ENCODE data around the gene NEUROG2. TPM values are rescaled to one million over a fixed set of nuclear protein-coding genes. Genes with fewer than 3 reads are reported as not detected.

The NEUROG2 gene
- total and polyA plus RNA-seq, 2 of the 4 experiments (the other 2 are of a cell fraction): not detected

GRCh38 chr4:112523008-112523721 lies 7.2 kb upstream of the NEUROG2 start:
- Histone ChIP-seq H3K4ac (ENCODE audit: low read depth, low read length) (no peak overlapping the region), H3K9me1 (ENCODE audit: insufficient read depth, low read length) (no peaks in the 10 kb centered on the region), H3K18ac (ENCODE audit: low read depth, low read length) (no peak overlapping the region), H3K4me2 (ENCODE audit: low read depth, low read length) (peak overlapping the region; percentile 96), H3K27ac (ENCODE audit: insufficient read depth, low read length) (no peak overlapping the region), H2BK20ac (ENCODE audit: low read depth, low read length) (no peak overlapping the region), H4K91ac (ENCODE audit: insufficient read depth, low read depth, low read length) (no peak overlapping the region), H2AK5ac (ENCODE audit: low read depth, low read length) (no peak overlapping the region), H2AK9ac (replicated peaks; ENCODE audit: low read depth, low read length, poor library complexity) (no peak overlapping the region), H2AFZ (replicated peaks; ENCODE audit: low read length, poor library complexity) (peak overlapping the region; percentile 73), H3K4me3 (ENCODE audit: insufficient read depth, low read depth, low read length) (peak overlapping the region; percentile 20; the same call in 1 of the 2 replicates), H2BK15ac (ENCODE audit: low read depth, low read length) (no peak overlapping the region), H3K9ac (ENCODE audit: low read depth, low read length) (no peak overlapping the region), H4K5ac (ENCODE audit: low read depth, low read length) (no peak overlapping the region), H3K4me1 (ENCODE audit: control insufficient read depth, insufficient read depth, low read length) (no peaks in the 10 kb centered on the region; the same call in 1 of the 2 replicates), H3K79me1 (ENCODE audit: low read depth in 1 of 2, low read length in 2 of 2) (no peaks in the 10 kb centered on the region), H2BK5ac (ENCODE audit: low read depth, low read length, poor library complexity, severe bottlenecking) (no peak overlapping the region), H3K27me3 (ENCODE audit: control insufficient read depth, insufficient read depth, low read length) (peaks cover 60% of the 10 kb centered on the region), H3K14ac (replicated peaks; ENCODE audit: low read depth, low read length) (no peak overlapping the region), H3K36me3 (ENCODE audit: control insufficient read depth, insufficient read depth, low read length) (no peaks in the 10 kb centered on the region), H3K56ac (ENCODE audit: extremely low read depth, insufficient read depth, low read length) (no peak overlapping the region), H3K9me3 (ENCODE audit: control insufficient read depth, insufficient read depth, low read length) (peaks cover 28% of the 10 kb centered on the region), H2BK120ac (ENCODE audit: low read depth, low read length) (no peak overlapping the region), H4K8ac (ENCODE audit: low read depth in 2 of 2, low read length in 2 of 2) (no peak overlapping the region), H4K20me1 (ENCODE audit: insufficient read depth, low read length) (no peaks in the 10 kb centered on the region), H3K23ac (ENCODE audit: low read depth, low read length) (0 out of 2 replicates have a peak overlapping the region, but pooled peaks have one; percentile 1)
- intact Hi-C loops (cut with micrococcal nuclease): loop anchor here (1.0 to 5.0 kb wide), 2 partner anchors 81 to 426 kb away; no protein-coding TSS in a partner anchor
- POLR2A ChIA-PET (ENCODE audit: unreplicated experiment): no interaction called here
- in situ Hi-C loops (cut with MboI; ENCODE audit: low sequenced_read_pairs): no loop called here
- peak; percentile 66 for DNase-seq
- no TSS peak for BruUV-seq (replicated peaks)
- CTCF ChIA-PET: interaction anchor here (1.1 to 3.3 kb wide), 7 partner anchors 8 to 256 kb away, joined by 3 to 15 read pairs (median 3); no protein-coding TSS in a partner anchor
- dilution Hi-C loops (cut with HindIII; ENCODE audit: low sequenced_read_pairs, unreplicated experiment): no loop called here
- WGBS, 2 experiments (ENCODE audit: extremely low coverage in 2 of 2, insufficient read length in 1 of 2): 12% methylated on average over 3 of the region's 37 CpGs; no CpG with 5 or more reads in 1 of the 2 experiments
- ATAC-seq (ENCODE audit: low read depth): peak; percentile 70
- TF ChIP-seq BHLHE40 (IDR thresholded peaks at IDR 0.05; ENCODE audit: low read depth, low read length) (no peak), RCOR1 (IDR thresholded peaks at IDR 0.05; ENCODE audit: insufficient replicate concordance, low read length) (no peak), MXI1 (IDR thresholded peaks at IDR 0.05; ENCODE audit: borderline replicate concordance, low read depth, low read length) (no peak), CHD1 (IDR thresholded peaks at IDR 0.05; ENCODE audit: low read depth, low read length) (no peak), RFX5 (IDR thresholded peaks at IDR 0.05; ENCODE audit: low read depth, low read length) (no peak), SMC3 (IDR thresholded peaks at IDR 0.05; ENCODE audit: low read depth, low read length) (peak; percentile 20; the same call in 1 of the 2 replicates), MAZ (IDR thresholded peaks at IDR 0.05; ENCODE audit: borderline replicate concordance, low read depth, low read length) (no peak), FOS (IDR thresholded peaks at IDR 0.05; ENCODE audit: low read depth, low read length) (no peak), NFE2L2 (IDR thresholded peaks at IDR 0.05; ENCODE audit: low read depth, low read length) (no peak), POLR2A (IDR thresholded peaks at IDR 0.05; ENCODE audit: low read depth, low read length) (no peak), CEBPB (IDR thresholded peaks at IDR 0.05; ENCODE audit: low read depth, low read length) (no peak), RAD21 (IDR thresholded peaks at IDR 0.05; ENCODE audit: low read length) (peak; percentile 35; the same call in 1 of the 2 replicates)
- TF ChIP-seq, protein P1, sequence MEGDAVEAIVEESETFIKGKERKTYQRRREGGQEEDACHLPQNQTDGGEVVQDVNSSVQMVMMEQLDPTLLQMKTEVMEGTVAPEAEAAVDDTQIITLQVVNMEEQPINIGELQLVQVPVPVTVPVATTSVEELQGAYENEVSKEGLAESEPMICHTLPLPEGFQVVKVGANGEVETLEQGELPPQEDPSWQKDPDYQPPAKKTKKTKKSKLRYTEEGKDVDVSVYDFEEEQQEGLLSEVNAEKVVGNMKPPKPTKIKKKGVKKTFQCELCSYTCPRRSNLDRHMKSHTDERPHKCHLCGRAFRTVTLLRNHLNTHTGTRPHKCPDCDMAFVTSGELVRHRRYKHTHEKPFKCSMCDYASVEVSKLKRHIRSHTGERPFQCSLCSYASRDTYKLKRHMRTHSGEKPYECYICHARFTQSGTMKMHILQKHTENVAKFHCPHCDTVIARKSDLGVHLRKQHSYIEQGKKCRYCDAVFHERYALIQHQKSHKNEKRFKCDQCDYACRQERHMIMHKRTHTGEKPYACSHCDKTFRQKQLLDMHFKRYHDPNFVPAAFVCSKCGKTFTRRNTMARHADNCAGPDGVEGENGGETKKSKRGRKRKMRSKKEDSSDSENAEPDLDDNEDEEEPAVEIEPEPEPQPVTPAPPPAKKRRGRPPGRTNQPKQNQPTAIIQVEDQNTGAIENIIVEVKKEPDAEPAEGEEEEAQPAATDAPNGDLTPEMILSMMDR (conservative IDR thresholded peaks at IDR 0.05; ENCODE audit: low read depth, low read length): peak; percentile 36
- TF ChIP-seq, protein P2, sequence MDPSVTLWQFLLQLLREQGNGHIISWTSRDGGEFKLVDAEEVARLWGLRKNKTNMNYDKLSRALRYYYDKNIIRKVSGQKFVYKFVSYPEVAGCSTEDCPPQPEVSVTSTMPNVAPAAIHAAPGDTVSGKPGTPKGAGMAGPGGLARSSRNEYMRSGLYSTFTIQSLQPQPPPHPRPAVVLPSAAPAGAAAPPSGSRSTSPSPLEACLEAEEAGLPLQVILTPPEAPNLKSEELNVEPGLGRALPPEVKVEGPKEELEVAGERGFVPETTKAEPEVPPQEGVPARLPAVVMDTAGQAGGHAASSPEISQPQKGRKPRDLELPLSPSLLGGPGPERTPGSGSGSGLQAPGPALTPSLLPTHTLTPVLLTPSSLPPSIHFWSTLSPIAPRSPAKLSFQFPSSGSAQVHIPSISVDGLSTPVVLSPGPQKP (IDR thresholded peaks at IDR 0.05; ENCODE audit: borderline replicate concordance, low read depth, low read length): no peak
- TF ChIP-seq, protein P3, sequence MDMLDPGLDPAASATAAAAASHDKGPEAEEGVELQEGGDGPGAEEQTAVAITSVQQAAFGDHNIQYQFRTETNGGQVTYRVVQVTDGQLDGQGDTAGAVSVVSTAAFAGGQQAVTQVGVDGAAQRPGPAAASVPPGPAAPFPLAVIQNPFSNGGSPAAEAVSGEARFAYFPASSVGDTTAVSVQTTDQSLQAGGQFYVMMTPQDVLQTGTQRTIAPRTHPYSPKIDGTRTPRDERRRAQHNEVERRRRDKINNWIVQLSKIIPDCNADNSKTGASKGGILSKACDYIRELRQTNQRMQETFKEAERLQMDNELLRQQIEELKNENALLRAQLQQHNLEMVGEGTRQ (IDR thresholded peaks at IDR 0.05; ENCODE audit: low read depth, low read length): no peak

Measured in IMR-90 (cell line).